ENCODE results near the gene UQCRC1. TPM values are rescaled to one million over a fixed set of nuclear protein-coding genes. Genes with fewer than 3 reads are reported as not detected.

UQCRC1 gene
- 240 and 246 TPM in 2 replicates for total RNA-seq (ENCODE audit: low replicate concordance)

GRCh38 chr3:48609088-48610005 is at the start of gene UQCRC1:
Gene UQCRC1, minus strand, starts transcription at chr3:48609646. Its CDS starts 26 bp downstream, at chr3:48609620.
- TF ChIP-seq EZH2 (IDR thresholded peaks at IDR 0.05) (no peak), CTCF (IDR thresholded peaks at IDR 0.05) (peak; percentile 56), EZH2phosphoT487 (IDR thresholded peaks at IDR 0.05) (no peak)
- H3K9ac ChIP-seq: peak within 1 kb of the TSS; percentile 79

GRCh38 chr3:48656841-48657281 is 47.4 kb upstream of the UQCRC1 start:
- peak overlapping the region; percentile 75 for H3K4me2 ChIP-seq
- Mint-ChIP-seq H3K27me3 (ENCODE audit: insufficient read depth, low read depth) (peaks cover 14% of the 10 kb centered on the region), H3K36me3 (peaks cover 42% of the 10 kb centered on the region)

More at GRCh38 chr3:48609088-48610005, at the start of gene UQCRC1:
- Histone ChIP-seq H3K4me3 (peak within 1 kb of the TSS; percentile 86), H3K4me1 (peaks cover 13% of the 10 kb centered on the region), H3K36me3 (no peaks in the 10 kb centered on the region), H3K9me3 (ENCODE audit: low read depth) (no peaks in the 10 kb centered on the region), H3K4me2 (peak within 1 kb of the TSS; percentile 99), H3K79me2 (ENCODE audit: low read depth) (peaks cover 53% of the 10 kb centered on the region), H4K20me1 (ENCODE audit: low read depth) (peaks cover 14% of the 10 kb centered on the region), H3F3A (ENCODE audit: low read depth) (peaks cover 22% of the 10 kb centered on the region), H3K27ac (no peak within 1 kb of the TSS), H2AFZ (replicated peaks) (peak within 1 kb of the TSS; percentile 88), H3K27me3 (no peaks in the 10 kb centered on the region)
- H3K4me3 Mint-ChIP-seq: peak within 1 kb of the TSS; percentile 98
- no peaks in the 10 kb centered on the region for H3K9me3 Mint-ChIP-seq
- H3K36me3 Mint-ChIP-seq: peaks cover 21% of the 10 kb centered on the region
- H3K4me1 Mint-ChIP-seq: peaks cover 12% of the 10 kb centered on the region
- peak within 1 kb of the TSS; percentile 93 for H3K27ac Mint-ChIP-seq
- DNase-seq (ENCODE audit: low spot score): peak; percentile 98
- peaks cover 6% of the 10 kb centered on the region for H3K27me3 Mint-ChIP-seq (ENCODE audit: insufficient read depth, low read depth)

More at GRCh38 chr3:48656841-48657281, 47.4 kb upstream of the UQCRC1 start:
- no peak for DNase-seq (ENCODE audit: low spot score)
- H4K20me1 ChIP-seq (ENCODE audit: low read depth): peaks cover 61% of the 10 kb centered on the region
- no peak for TF ChIP-seq EZH2 (IDR thresholded peaks at IDR 0.05)
- TF ChIP-seq CTCF (IDR thresholded peaks at IDR 0.05): no peak
- no peak for TF ChIP-seq EZH2phosphoT487 (IDR thresholded peaks at IDR 0.05)
- H3F3A ChIP-seq (ENCODE audit: low read depth): peaks cover 35% of the 10 kb centered on the region
- H2AFZ ChIP-seq (replicated peaks): no peak overlapping the region
- H3K27me3 ChIP-seq: peaks cover 8% of the 10 kb centered on the region
- no peak overlapping the region for H3K27ac ChIP-seq
- H3K4me3 ChIP-seq: no peak overlapping the region
- Mint-ChIP-seq H3K4me1 (peaks cover 14% of the 10 kb centered on the region), H3K9me3 (peaks cover 3% of the 10 kb centered on the region), H3K27ac (no peak overlapping the region), H3K4me3 (peak overlapping the region; percentile 43)
- peaks cover 13% of the 10 kb centered on the region for H3K79me2 ChIP-seq (ENCODE audit: low read depth)
- H3K9ac ChIP-seq: no peak overlapping the region
- H3K36me3 ChIP-seq: no peaks in the 10 kb centered on the region
- H3K4me1 ChIP-seq: peaks cover 13% of the 10 kb centered on the region
- H3K9me3 ChIP-seq (ENCODE audit: low read depth): no peaks in the 10 kb centered on the region
